ENCODE measurements around the gene FHL2. TPM values are rescaled to one million over a fixed set of nuclear protein-coding genes. Genes with fewer than 3 reads are reported as not detected.

Gene FHL2
- polyA plus RNA-seq, 1 donor (not counting 4 experiments of a cell fraction or from before 2014, with no cell fraction given): 132 TPM

DNA sequence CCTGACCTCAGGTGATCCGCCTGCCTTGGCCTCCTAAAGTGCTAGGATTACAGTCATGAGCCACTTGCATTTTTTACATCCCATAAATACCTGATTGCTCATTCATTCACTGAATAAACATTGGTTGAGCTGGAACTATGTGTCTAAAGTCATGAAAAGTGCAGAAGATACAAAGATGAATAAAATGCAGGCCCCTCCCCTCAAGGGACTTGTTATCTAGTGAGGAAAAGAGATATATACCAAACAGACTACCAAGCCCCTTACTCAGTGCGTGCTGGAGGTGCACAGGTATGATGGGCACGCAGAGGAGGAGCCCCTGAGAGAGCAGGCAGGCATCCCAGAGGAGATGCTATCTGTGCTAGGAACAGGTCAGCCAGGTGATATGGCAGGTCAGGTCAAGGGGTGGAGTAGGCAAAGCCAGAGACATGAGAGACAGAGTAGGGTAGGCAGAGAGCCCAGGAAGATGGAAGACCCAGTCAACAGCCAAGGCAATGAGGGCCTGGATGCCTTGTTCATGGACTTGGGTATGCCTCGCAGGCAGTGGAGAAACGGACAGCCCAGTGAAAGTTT lies 7.7 kb downstream of the FHL2 start:
- peaks cover 46% of the 10 kb centered on the region for H4K20me1 ChIP-seq (ENCODE audit: control insufficient read depth, extremely low read depth, insufficient read depth, low read length)
- TF ChIP-seq EZH2 (IDR thresholded peaks at IDR 0.05; ENCODE audit: low read length) (no peak), CTCF (optimal IDR thresholded peaks at IDR 0.05 in 1 of 3, IDR thresholded peaks at IDR 0.05 in 1 of 3, conservative IDR thresholded peaks at IDR 0.05 in 1 of 3; ENCODE audit: extremely low read depth in 1 of 3, insufficient read depth in 2 of 3, low read length in 3 of 3) (no peak)
- H3K4me2 ChIP-seq (ENCODE audit: control insufficient read depth, extremely low read depth, insufficient read depth, low read depth, low read length): peak overlapping the region; percentile 25
- peaks cover 21 to 54% of the 10 kb centered on the region in 2 experiments for H3K36me3 ChIP-seq (ENCODE audit: control insufficient read depth in 2 of 2, extremely low read depth in 1 of 2, insufficient read depth in 2 of 2, low read length in 2 of 2)
- peaks cover 97% of the 10 kb centered on the region for H3K79me2 ChIP-seq (ENCODE audit: control insufficient read depth, insufficient read depth, low read length)
- H3K9me3 ChIP-seq (ENCODE audit: control insufficient read depth, low read depth, low read length): no peaks in the 10 kb centered on the region
- H2AFZ ChIP-seq (ENCODE audit: control insufficient read depth, low read length): no peak overlapping the region
- peak overlapping the region in 1 of 3 experiments; percentile 13 for H3K4me3 ChIP-seq (ENCODE audit: control insufficient read depth in 2 of 3, extremely low read depth in 1 of 3, insufficient read depth in 2 of 3, low read depth in 1 of 3, low read length in 3 of 3)
- no peak for FAIRE-seq
- H3K9me1 ChIP-seq (ENCODE audit: control insufficient read depth, extremely low read depth, insufficient read depth, low read length): peaks cover 16% of the 10 kb centered on the region
- peaks cover 41% of the 10 kb centered on the region for H3K4me1 ChIP-seq (ENCODE audit: control insufficient read depth, extremely low read depth, insufficient read depth, low read length)
- no peak for DNase-seq (ENCODE audit: low read depth, low spot score)
- no peak overlapping the region for H3K9ac ChIP-seq (ENCODE audit: control insufficient read depth, extremely low read depth, insufficient read depth, low read length)
- H3K27me3 ChIP-seq (ENCODE audit: control insufficient read depth, extremely low read depth, insufficient read depth, low read length): no peaks in the 10 kb centered on the region
- H3K27ac ChIP-seq (ENCODE audit: control insufficient read depth, insufficient read depth, low read length): no peak overlapping the region
- dilution Hi-C loops (cut with MboI; ENCODE audit: extremely low pct_ligation_motif_present, low sequenced_read_pairs): no loop called here

DNA sequence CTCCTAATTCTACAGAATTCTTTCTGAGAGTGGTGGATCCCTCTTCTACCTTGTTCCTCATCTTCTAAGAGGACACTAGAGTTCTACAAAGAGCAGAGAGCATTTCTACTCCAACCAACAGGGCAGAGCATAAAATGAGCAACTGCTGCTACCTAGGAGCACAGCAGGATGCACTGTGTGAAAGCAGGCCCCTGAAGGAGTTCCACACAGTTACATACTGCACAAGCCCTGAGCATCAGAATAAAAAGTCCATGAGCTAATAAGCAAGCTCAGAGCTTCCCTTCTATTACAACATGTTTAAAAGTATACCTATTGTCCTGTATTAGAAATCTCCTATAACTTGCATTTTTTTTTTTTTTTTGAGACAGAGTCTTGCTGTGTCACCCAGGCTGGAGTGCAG lies 8.4 kb downstream of the FHL2 start:
- TF ChIP-seq CTCF (optimal IDR thresholded peaks at IDR 0.05 in 1 of 3, IDR thresholded peaks at IDR 0.05 in 1 of 3, conservative IDR thresholded peaks at IDR 0.05 in 1 of 3; ENCODE audit: extremely low read depth in 1 of 3, insufficient read depth in 2 of 3, low read length in 3 of 3) (no peak), EZH2 (IDR thresholded peaks at IDR 0.05; ENCODE audit: low read length) (no peak)
- Histone ChIP-seq H2AFZ (ENCODE audit: control insufficient read depth, low read length) (no peak overlapping the region), H3K36me3 (ENCODE audit: control insufficient read depth in 2 of 2, extremely low read depth in 1 of 2, insufficient read depth in 2 of 2, low read length in 2 of 2) (peaks cover 27 to 54% of the 10 kb centered on the region in 2 experiments), H3K9me1 (ENCODE audit: control insufficient read depth, extremely low read depth, insufficient read depth, low read length) (peaks cover 9% of the 10 kb centered on the region), H3K27ac (ENCODE audit: control insufficient read depth, insufficient read depth, low read length) (no peak overlapping the region), H3K27me3 (ENCODE audit: control insufficient read depth, extremely low read depth, insufficient read depth, low read length) (no peaks in the 10 kb centered on the region), H3K4me1 (ENCODE audit: control insufficient read depth, extremely low read depth, insufficient read depth, low read length) (peaks cover 34% of the 10 kb centered on the region), H3K4me2 (ENCODE audit: control insufficient read depth, extremely low read depth, insufficient read depth, low read depth, low read length) (no peak overlapping the region), H3K79me2 (ENCODE audit: control insufficient read depth, insufficient read depth, low read length) (peaks cover 97% of the 10 kb centered on the region), H4K20me1 (ENCODE audit: control insufficient read depth, extremely low read depth, insufficient read depth, low read length) (peaks cover 39% of the 10 kb centered on the region), H3K9me3 (ENCODE audit: control insufficient read depth, low read depth, low read length) (no peaks in the 10 kb centered on the region), H3K9ac (ENCODE audit: control insufficient read depth, extremely low read depth, insufficient read depth, low read length) (no peak overlapping the region), H3K4me3 (ENCODE audit: control insufficient read depth in 2 of 3, extremely low read depth in 1 of 3, insufficient read depth in 2 of 3, low read depth in 1 of 3, low read length in 3 of 3) (no peak overlapping the region)
- FAIRE-seq (no peak), DNase-seq (ENCODE audit: low read depth, low spot score) (no peak)
- dilution Hi-C loops (cut with MboI; ENCODE audit: extremely low pct_ligation_motif_present, low sequenced_read_pairs): no loop called here
